ENCODE measurements around the gene EML3. TPM values are rescaled to one million over a fixed set of nuclear protein-coding genes. Genes with fewer than 3 reads are reported as not detected.

Gene EML3
- total and polyA plus RNA-seq, 2 of the 13 experiments (the other 11 are each of a cell fraction or from before 2014, with no cell fraction given): 10.6 to 12.3 TPM

DNA sequence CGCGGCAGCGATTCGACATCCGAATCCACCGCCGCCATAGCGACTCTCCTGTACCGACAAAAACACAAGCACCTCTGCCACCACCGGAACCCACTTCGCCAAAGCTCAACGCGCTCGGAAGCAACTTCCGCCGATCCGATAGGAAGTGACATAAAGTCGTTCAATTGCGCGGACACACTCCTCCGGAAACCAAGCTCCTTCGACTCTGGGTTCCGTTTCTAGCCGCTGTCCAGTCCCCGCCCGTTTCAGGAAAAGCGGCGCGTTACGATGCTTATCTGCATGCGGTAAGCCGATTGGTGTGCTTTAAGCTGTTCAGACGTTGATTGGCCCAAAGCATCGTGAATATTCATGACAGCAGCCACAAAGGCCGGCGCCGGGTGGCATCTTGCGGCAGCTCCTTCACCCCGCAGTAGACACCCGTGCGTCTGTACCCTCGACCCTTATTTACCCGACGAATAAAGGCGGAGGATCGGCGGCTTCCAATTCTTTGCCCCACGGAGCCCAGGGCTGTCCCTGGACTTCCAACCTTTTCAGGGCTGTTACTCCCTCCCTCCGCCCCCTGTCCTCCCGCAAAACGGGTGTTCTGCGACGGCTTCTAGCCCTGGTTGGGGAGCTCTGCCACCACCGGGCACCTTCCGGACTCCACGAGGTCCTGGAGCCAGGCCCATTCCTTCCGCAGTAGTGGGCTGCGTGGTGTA is 21.0 kb downstream of the EML3 start, which contains the start of gene TUT1 (continued):
- TF ChIP-seq ZIK1 (CRISPR knock-in tag; IDR thresholded peaks at IDR 0.05; ENCODE audit: borderline replicate concordance, low read depth) (peak; percentile 89; the same call in 1 of the 2 replicates), ZNF557 (CRISPR knock-in tag; IDR thresholded peaks at IDR 0.05) (no peak), ATAD3A (CRISPR knock-in tag; IDR thresholded peaks at IDR 0.05) (no peak), FOXO1 (CRISPR knock-in tag; IDR thresholded peaks at IDR 0.05) (peak; percentile 78), TAF1 (CRISPR knock-in tag; IDR thresholded peaks at IDR 0.05) (peak; percentile 87), TAF15 (IDR thresholded peaks at IDR 0.05; ENCODE audit: low read depth, low read length, poor library complexity, severe bottlenecking) (no peak), KAT7 (CRISPR knock-in tag; IDR thresholded peaks at IDR 0.05; ENCODE audit: borderline replicate concordance) (peak; percentile 89; the same call in 1 of the 2 replicates), ISL2 (CRISPR knock-in tag; IDR thresholded peaks at IDR 0.05) (peak; percentile 67), KDM2A (CRISPR knock-in tag; IDR thresholded peaks at IDR 0.05; ENCODE audit: borderline replicate concordance, low read depth) (peak; percentile 97), FOXK2 (IDR thresholded peaks at IDR 0.05) (peak; percentile 79; the same call in 1 of the 2 replicates), PCBP2 (optimal IDR thresholded peaks at IDR 0.05; ENCODE audit: low read depth, low read length, poor library complexity, severe bottlenecking) (no peak), RARA (CRISPR knock-in tag; IDR thresholded peaks at IDR 0.05) (no peak; the same call in 1 of the 2 replicates)
- TF ChIP-seq, protein P1, sequence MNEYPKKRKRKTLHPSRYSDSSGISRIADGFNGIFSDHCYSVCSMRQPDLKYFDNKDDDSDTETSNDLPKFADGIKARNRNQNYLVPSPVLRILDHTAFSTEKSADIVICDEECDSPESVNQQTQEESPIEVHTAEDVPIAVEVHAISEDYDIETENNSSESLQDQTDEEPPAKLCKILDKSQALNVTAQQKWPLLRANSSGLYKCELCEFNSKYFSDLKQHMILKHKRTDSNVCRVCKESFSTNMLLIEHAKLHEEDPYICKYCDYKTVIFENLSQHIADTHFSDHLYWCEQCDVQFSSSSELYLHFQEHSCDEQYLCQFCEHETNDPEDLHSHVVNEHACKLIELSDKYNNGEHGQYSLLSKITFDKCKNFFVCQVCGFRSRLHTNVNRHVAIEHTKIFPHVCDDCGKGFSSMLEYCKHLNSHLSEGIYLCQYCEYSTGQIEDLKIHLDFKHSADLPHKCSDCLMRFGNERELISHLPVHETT (CRISPR knock-in tag; conservative IDR thresholded peaks at IDR 0.05): peak; percentile 97
- TF ChIP-seq, protein P2, sequence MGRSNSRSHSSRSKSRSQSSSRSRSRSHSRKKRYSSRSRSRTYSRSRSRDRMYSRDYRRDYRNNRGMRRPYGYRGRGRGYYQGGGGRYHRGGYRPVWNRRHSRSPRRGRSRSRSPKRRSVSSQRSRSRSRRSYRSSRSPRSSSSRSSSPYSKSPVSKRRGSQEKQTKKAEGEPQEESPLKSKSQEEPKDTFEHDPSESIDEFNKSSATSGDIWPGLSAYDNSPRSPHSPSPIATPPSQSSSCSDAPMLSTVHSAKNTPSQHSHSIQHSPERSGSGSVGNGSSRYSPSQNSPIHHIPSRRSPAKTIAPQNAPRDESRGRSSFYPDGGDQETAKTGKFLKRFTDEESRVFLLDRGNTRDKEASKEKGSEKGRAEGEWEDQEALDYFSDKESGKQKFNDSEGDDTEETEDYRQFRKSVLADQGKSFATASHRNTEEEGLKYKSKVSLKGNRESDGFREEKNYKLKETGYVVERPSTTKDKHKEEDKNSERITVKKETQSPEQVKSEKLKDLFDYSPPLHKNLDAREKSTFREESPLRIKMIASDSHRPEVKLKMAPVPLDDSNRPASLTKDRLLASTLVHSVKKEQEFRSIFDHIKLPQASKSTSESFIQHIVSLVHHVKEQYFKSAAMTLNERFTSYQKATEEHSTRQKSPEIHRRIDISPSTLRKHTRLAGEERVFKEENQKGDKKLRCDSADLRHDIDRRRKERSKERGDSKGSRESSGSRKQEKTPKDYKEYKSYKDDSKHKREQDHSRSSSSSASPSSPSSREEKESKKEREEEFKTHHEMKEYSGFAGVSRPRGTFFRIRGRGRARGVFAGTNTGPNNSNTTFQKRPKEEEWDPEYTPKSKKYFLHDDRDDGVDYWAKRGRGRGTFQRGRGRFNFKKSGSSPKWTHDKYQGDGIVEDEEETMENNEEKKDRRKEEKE (IDR thresholded peaks at IDR 0.05): no peak
- TF ChIP-seq, protein P3, sequence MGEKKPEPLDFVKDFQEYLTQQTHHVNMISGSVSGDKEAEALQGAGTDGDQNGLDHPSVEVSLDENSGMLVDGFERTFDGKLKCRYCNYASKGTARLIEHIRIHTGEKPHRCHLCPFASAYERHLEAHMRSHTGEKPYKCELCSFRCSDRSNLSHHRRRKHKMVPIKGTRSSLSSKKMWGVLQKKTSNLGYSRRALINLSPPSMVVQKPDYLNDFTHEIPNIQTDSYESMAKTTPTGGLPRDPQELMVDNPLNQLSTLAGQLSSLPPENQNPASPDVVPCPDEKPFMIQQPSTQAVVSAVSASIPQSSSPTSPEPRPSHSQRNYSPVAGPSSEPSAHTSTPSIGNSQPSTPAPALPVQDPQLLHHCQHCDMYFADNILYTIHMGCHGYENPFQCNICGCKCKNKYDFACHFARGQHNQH (CRISPR knock-in tag; IDR thresholded peaks at IDR 0.05): peak; percentile 90
- TF ChIP-seq, protein P4, sequence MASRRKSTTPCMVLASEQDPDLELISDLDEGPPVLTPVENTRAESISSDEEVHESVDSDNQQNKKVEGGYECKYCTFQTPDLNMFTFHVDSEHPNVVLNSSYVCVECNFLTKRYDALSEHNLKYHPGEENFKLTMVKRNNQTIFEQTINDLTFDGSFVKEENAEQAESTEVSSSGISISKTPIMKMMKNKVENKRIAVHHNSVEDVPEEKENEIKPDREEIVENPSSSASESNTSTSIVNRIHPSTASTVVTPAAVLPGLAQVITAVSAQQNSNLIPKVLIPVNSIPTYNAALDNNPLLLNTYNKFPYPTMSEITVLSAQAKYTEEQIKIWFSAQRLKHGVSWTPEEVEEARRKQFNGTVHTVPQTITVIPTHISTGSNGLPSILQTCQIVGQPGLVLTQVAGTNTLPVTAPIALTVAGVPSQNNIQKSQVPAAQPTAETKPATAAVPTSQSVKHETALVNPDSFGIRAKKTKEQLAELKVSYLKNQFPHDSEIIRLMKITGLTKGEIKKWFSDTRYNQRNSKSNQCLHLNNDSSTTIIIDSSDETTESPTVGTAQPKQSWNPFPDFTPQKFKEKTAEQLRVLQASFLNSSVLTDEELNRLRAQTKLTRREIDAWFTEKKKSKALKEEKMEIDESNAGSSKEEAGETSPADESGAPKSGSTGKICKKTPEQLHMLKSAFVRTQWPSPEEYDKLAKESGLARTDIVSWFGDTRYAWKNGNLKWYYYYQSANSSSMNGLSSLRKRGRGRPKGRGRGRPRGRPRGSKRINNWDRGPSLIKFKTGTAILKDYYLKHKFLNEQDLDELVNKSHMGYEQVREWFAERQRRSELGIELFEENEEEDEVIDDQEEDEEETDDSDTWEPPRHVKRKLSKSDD (CRISPR knock-in tag; IDR thresholded peaks at IDR 0.05; ENCODE audit: low read depth): peak; percentile 89; the same call in 1 of the 2 replicates
- TF ChIP-seq, protein P5, sequence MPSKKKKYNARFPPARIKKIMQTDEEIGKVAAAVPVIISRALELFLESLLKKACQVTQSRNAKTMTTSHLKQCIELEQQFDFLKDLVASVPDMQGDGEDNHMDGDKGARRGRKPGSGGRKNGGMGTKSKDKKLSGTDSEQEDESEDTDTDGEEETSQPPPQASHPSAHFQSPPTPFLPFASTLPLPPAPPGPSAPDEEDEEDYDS (CRISPR knock-in tag; IDR thresholded peaks at IDR 0.05): peak; percentile 100

All from HepG2 (cell line).